ENCODE results near the gene ADAMTSL1. TPM values are rescaled to one million over a fixed set of nuclear protein-coding genes. Genes with fewer than 3 reads are reported as not detected.
A peak's percentile ranks its signal among the peaks of the same experiment; 100 is the strongest.

The ADAMTSL1 gene
- polyA plus RNA-seq, 1 donor from 2014 or later, result 1.1 TPM

- Histone ChIP-seq H3K4me3 (ENCODE audit: low read length) (peak overlapping the region; percentile 62), H2AFZ (ENCODE audit: low read depth, low read length) (no peak overlapping the region), H3K9ac (ENCODE audit: low read length) (no peak overlapping the region), H4K20me1 (ENCODE audit: insufficient read depth) (no peaks in the 10 kb centered on the region), H3F3A (ENCODE audit: insufficient read depth, low read length, poor library complexity, severe bottlenecking) (no peaks in the 10 kb centered on the region), H3K36me3 (ENCODE audit: insufficient read depth, low read length) (no peaks in the 10 kb centered on the region), H3K4me2 (ENCODE audit: low read length) (no peak overlapping the region), H3K27me3 (ENCODE audit: insufficient read depth, low read depth, low read length) (no peaks in the 10 kb centered on the region), H3K9me2 (ENCODE audit: insufficient read depth, low read length) (no peaks in the 10 kb centered on the region), H3K27ac (ENCODE audit: low read length) (no peak overlapping the region), H3K79me2 (replicated peaks; ENCODE audit: insufficient read depth, low read length) (no peaks in the 10 kb centered on the region), H3K9me3 (ENCODE audit: low read length) (no peaks in the 10 kb centered on the region)
- TF ChIP-seq REST (IDR thresholded peaks at IDR 0.05; ENCODE audit: borderline replicate concordance) (no peak), CTCF (IDR thresholded peaks at IDR 0.05; ENCODE audit: poor library complexity, severe bottlenecking) (no peak), MXI1 (conservative IDR thresholded peaks at IDR 0.05; ENCODE audit: poor library complexity, severe bottlenecking) (no peak), TAF1 (IDR thresholded peaks at IDR 0.05; ENCODE audit: low read depth) (no peak), POLR2AphosphoS5 (IDR thresholded peaks at IDR 0.05) (no peak), SMC3 (conservative IDR thresholded peaks at IDR 0.05; ENCODE audit: poor library complexity) (no peak), EP300 (conservative IDR thresholded peaks at IDR 0.05; ENCODE audit: poor library complexity, severe bottlenecking) (no peak), RAD21 (conservative IDR thresholded peaks at IDR 0.05) (no peak), EZH2 (IDR thresholded peaks at IDR 0.05; ENCODE audit: borderline replicate concordance, insufficient read depth, low read length, poor library complexity, severe bottlenecking) (no peak)
These were observed 1.1 kb upstream of the ADAMTSL1 start for GRCh38 chr9:18472841-18473251.

DNA sequence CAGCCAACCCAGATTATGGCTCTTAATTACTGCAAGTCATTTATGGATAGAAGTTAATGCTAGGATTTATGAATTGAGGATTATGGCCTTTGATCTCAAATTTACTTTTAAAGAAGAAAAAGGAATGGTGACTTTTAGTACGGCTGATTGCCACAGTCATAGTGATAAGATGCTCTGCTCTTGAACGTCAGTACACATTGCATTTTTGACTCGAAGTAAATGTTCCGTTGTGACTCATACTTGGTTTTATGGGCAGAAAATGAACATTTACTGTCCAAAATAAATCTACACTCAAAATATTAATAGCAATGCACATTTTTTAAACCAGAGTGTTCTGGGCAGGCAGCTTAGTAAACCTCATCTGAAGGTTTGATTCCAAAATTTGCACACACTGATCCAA, 830 bp downstream of the ADAMTSL1 start:
- no peak for TF ChIP-seq POLR2AphosphoS5 (IDR thresholded peaks at IDR 0.05)
- no peak for TF ChIP-seq EZH2 (IDR thresholded peaks at IDR 0.05; ENCODE audit: borderline replicate concordance, insufficient read depth, low read length, poor library complexity, severe bottlenecking)
- no peak for TF ChIP-seq CTCF (IDR thresholded peaks at IDR 0.05; ENCODE audit: poor library complexity, severe bottlenecking)
- no peak for TF ChIP-seq EP300 (conservative IDR thresholded peaks at IDR 0.05; ENCODE audit: poor library complexity, severe bottlenecking)
- TF ChIP-seq SMC3 (conservative IDR thresholded peaks at IDR 0.05; ENCODE audit: poor library complexity), result no peak
- TF ChIP-seq RAD21 (conservative IDR thresholded peaks at IDR 0.05), result no peak
- no peak for TF ChIP-seq MXI1 (conservative IDR thresholded peaks at IDR 0.05; ENCODE audit: poor library complexity, severe bottlenecking)
- TF ChIP-seq REST (IDR thresholded peaks at IDR 0.05; ENCODE audit: borderline replicate concordance), result no peak
- no peak for TF ChIP-seq TAF1 (IDR thresholded peaks at IDR 0.05; ENCODE audit: low read depth)
- no peaks in the 10 kb centered on the region for H3K9me2 ChIP-seq (ENCODE audit: insufficient read depth, low read length)
- no peaks in the 10 kb centered on the region for H4K20me1 ChIP-seq (ENCODE audit: insufficient read depth)
- no peak overlapping the region for H2AFZ ChIP-seq (ENCODE audit: low read depth, low read length)
- no peak overlapping the region for H3K27ac ChIP-seq (ENCODE audit: low read length)
- H3K4me3 ChIP-seq (ENCODE audit: low read length), result no peak overlapping the region
- H3K36me3 ChIP-seq (ENCODE audit: insufficient read depth, low read length), result no peaks in the 10 kb centered on the region
- H3K27me3 ChIP-seq (ENCODE audit: insufficient read depth, low read depth, low read length), result no peaks in the 10 kb centered on the region
- H3K4me2 ChIP-seq (ENCODE audit: low read length), result no peak overlapping the region
- no peaks in the 10 kb centered on the region for H3K9me3 ChIP-seq (ENCODE audit: low read length)
- H3K79me2 ChIP-seq (replicated peaks; ENCODE audit: insufficient read depth, low read length), result no peaks in the 10 kb centered on the region
- H3F3A ChIP-seq (ENCODE audit: insufficient read depth, low read length, poor library complexity, severe bottlenecking), result no peaks in the 10 kb centered on the region
- no peak overlapping the region for H3K9ac ChIP-seq (ENCODE audit: low read length)

Measured in neural cell (in vitro differentiated cells).